HL-60 (cell line): ENCODE measurements around the gene SCG5.

ENCODE experiments used
- CTCF ChIP-seq: IDR thresholded peaks from one replicate; pipeline ENCODE4 v1.5.1; 2011; ENCODE audit warnings: low read length, control low read depth, inconsistent platforms; ENCODE audit not compliant: insufficient read depth
- GABPA ChIP-seq: IDR thresholded peaks from 2 replicates; pipeline ENCODE4 v1.6.1; 2012; ENCODE audit warnings: low read depth
- POLR2AphosphoS5 ChIP-seq: IDR thresholded peaks from 2 replicates; pipeline ENCODE4 v1.6.1; 2012; ENCODE audit warnings: low read depth
- TF ChIP-seq, protein P1 (sequence below): IDR thresholded peaks from 2 replicates; pipeline ENCODE4 v1.6.1; 2012; ENCODE audit warnings: low read depth; ENCODE audit not compliant: insufficient replicate concordance

DNA sequence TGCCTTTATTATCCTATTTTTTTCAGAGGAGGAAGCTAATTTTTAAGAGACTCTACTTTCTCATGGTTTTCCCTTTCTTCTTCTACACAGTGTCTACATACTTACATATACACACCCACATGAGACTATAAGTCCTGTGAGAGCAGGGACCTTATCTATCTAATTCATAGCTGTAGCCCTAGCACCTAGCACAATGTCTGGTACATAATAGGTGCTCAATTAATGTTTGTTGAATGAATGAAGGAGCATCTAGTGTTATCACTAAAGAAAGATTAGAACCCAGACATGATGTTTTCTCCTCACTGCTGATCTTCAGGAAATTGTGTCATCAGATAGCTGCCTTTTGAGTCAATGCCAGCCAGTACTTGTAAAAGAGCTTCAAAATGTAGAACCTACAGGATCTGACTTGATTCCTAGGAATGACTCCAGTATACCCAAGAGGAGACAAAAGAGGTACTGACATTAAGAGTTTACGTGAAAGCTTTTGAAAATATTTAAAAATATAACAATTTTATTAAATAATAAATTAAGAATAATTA, 2.5 kb downstream of the SCG5 start:
- no peak for TF ChIP-seq CTCF
- no peak for TF ChIP-seq GABPA
- no peak for TF ChIP-seq POLR2AphosphoS5
- TF ChIP-seq, protein P1, sequence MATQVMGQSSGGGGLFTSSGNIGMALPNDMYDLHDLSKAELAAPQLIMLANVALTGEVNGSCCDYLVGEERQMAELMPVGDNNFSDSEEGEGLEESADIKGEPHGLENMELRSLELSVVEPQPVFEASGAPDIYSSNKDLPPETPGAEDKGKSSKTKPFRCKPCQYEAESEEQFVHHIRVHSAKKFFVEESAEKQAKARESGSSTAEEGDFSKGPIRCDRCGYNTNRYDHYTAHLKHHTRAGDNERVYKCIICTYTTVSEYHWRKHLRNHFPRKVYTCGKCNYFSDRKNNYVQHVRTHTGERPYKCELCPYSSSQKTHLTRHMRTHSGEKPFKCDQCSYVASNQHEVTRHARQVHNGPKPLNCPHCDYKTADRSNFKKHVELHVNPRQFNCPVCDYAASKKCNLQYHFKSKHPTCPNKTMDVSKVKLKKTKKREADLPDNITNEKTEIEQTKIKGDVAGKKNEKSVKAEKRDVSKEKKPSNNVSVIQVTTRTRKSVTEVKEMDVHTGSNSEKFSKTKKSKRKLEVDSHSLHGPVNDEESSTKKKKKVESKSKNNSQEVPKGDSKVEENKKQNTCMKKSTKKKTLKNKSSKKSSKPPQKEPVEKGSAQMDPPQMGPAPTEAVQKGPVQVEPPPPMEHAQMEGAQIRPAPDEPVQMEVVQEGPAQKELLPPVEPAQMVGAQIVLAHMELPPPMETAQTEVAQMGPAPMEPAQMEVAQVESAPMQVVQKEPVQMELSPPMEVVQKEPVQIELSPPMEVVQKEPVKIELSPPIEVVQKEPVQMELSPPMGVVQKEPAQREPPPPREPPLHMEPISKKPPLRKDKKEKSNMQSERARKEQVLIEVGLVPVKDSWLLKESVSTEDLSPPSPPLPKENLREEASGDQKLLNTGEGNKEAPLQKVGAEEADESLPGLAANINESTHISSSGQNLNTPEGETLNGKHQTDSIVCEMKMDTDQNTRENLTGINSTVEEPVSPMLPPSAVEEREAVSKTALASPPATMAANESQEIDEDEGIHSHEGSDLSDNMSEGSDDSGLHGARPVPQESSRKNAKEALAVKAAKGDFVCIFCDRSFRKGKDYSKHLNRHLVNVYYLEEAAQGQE, result no peak
